Osteoblast (primary cell): ENCODE results near the gene MANEA. TPM values are rescaled to one million over a fixed set of nuclear protein-coding genes. Genes with fewer than 3 reads are reported as not detected.
A peak's percentile ranks its signal among the peaks of the same experiment; 100 is the strongest.

Experiments used
- DNase-seq: peaks from one replicate; pipeline ENCODE4 v3.0.0; 2011; ENCODE audit warnings: low spot score, mixed read lengths; ENCODE audit not compliant: insufficient read length; ENCODE audit errors: missing footprints
- H2AFZ ChIP-seq: 2 replicates; pipeline ENCODE4 v1.6.0; 2011; ENCODE audit warnings: mild to moderate bottlenecking, low read length
- H3K27ac ChIP-seq: 2 replicates; pipeline ENCODE4 v1.5.1; 2011; ENCODE audit warnings: mild to moderate bottlenecking, low read depth, low read length, moderate library complexity
- H3K27me3 ChIP-seq: 2 replicates; pipeline ENCODE4 v1.6.0; 2012; ENCODE audit warnings: mild to moderate bottlenecking, control low read depth, inconsistent platforms, low read length, moderate library complexity; ENCODE audit not compliant: insufficient read depth
- H3K36me3 ChIP-seq: 2 replicates; pipeline ENCODE4 v1.5.1; 2011; ENCODE audit warnings: mild to moderate bottlenecking, low read length, control low read depth, moderate library complexity; ENCODE audit not compliant: insufficient read depth
- H3K4me1 ChIP-seq: 2 replicates; pipeline ENCODE4 v1.5.1; 2011; ENCODE audit warnings: mild to moderate bottlenecking, low read length, control low read depth, moderate library complexity; ENCODE audit not compliant: insufficient read depth
- H3K4me2 ChIP-seq: 2 replicates; pipeline ENCODE4 v1.6.0; 2011; ENCODE audit warnings: mild to moderate bottlenecking, low read length; ENCODE audit not compliant: insufficient read depth
- H3K4me3 ChIP-seq: fragments of 200-600 bp; sonication (generic); 3 replicates; pipeline ENCODE4 v1.5.1; 2012; ENCODE audit warnings: mild to moderate bottlenecking, low read length, inconsistent platforms; ENCODE audit not compliant: insufficient read depth
- H3K79me2 ChIP-seq: 2 replicates; pipeline ENCODE4 v1.6.0; 2012; ENCODE audit warnings: mild to moderate bottlenecking, low read length, control low read depth, inconsistent platforms; ENCODE audit not compliant: insufficient read depth
- H3K9me3 ChIP-seq: 2 replicates; pipeline ENCODE4 v1.5.1; 2011; ENCODE audit warnings: low read depth, low read length, control low read depth
- H4K20me1 ChIP-seq: 2 replicates; pipeline ENCODE4 v1.6.0; 2012; ENCODE audit warnings: mild to moderate bottlenecking, low read length, control low read depth; ENCODE audit not compliant: insufficient read depth
- total RNA-seq: library from RNA; depleted of rRNA; stranded (reverse); fragments of >200 nt; gene quantifications from 2 replicates; pipeline ENCODE4 v1.2.3, GENCODE V29; 2012
- TF ChIP-seq, protein P1 (sequence below): IDR thresholded peaks from 2 replicates; pipeline ENCODE4 v1.5.1; 2011; ENCODE audit warnings: mild to moderate bottlenecking, low read depth, low read length, moderate library complexity; ENCODE audit errors: extremely low read depth

MANEA gene
- total RNA-seq, 1 donor, result 15.9 TPM

DNA sequence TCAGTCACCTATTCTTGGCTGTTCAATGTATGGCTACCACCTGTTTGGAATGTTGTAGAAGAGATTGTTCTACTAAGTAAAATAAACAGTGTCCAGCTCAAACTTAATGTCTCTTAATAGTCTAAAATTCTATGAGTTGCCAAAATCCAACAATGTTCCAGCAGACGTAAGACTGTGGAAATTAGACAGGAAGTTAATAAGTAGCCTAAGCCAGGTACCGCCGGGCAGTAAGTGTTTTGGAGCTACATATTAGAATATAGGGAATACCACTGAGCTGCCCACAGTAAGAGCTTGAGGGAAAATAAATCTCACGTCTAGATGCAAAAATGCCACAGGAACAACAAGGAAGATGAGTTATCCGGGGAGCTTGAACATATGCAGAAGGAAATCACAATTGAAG, 7.8 kb upstream of the MANEA start:
- DNase-seq, result no peak
- Histone ChIP-seq H3K4me1 (no peaks in the 10 kb centered on the region), H3K27me3 (no peaks in the 10 kb centered on the region), H3K9me3 (no peaks in the 10 kb centered on the region), H3K36me3 (no peaks in the 10 kb centered on the region), H3K27ac (no peak overlapping the region), H3K4me2 (no peak overlapping the region), H4K20me1 (no peaks in the 10 kb centered on the region), H3K79me2 (peaks cover 24% of the 10 kb centered on the region), H3K4me3 (no peak overlapping the region), H2AFZ (no peak overlapping the region)
- TF ChIP-seq, protein P1, sequence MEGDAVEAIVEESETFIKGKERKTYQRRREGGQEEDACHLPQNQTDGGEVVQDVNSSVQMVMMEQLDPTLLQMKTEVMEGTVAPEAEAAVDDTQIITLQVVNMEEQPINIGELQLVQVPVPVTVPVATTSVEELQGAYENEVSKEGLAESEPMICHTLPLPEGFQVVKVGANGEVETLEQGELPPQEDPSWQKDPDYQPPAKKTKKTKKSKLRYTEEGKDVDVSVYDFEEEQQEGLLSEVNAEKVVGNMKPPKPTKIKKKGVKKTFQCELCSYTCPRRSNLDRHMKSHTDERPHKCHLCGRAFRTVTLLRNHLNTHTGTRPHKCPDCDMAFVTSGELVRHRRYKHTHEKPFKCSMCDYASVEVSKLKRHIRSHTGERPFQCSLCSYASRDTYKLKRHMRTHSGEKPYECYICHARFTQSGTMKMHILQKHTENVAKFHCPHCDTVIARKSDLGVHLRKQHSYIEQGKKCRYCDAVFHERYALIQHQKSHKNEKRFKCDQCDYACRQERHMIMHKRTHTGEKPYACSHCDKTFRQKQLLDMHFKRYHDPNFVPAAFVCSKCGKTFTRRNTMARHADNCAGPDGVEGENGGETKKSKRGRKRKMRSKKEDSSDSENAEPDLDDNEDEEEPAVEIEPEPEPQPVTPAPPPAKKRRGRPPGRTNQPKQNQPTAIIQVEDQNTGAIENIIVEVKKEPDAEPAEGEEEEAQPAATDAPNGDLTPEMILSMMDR, result no peak

DNA sequence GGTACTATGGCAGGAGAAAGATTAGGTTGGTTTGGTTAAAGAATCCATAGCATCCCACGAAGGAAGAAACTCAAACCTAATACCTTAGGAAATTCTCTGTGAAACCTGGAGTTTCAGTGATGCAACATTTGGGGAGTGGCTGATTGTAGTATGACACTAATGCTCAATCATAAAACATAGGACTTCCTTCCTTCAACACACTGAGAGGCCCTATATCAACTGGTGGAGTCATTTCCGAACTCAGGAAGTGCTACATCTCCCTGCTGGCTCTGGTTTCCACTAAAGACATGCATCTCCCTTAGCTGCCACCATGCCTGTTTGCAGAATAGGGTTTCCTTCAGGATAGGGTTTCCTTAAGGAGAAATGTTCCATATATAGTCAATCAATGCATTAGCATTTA, 5.2 kb upstream of the MANEA start:
- no peaks in the 10 kb centered on the region for H3K36me3 ChIP-seq
- TF ChIP-seq, protein P1, result no peak

DNA sequence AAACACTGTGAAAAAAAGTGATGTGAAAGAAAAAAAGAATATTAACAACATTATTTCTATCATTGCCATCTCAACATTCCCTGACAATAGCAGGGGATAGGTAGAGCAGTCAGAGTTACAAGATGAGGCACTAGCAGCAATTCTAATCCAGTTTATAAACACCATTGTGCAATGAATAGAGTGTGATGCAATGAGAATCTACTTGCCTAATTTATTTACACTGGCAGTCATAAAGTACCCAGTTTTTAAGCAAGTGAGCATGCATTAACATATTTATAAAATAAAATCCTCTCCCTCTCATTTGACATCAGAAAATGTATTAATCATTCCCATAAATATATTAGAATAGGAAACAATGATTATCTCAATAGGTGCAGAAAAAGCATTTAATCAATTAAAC, 2.5 kb upstream of the MANEA start:
- DNase-seq, result peak; percentile 44
- TF ChIP-seq, protein P1, result no peak
- Histone ChIP-seq H3K27me3 (no peaks in the 10 kb centered on the region), H3K9me3 (no peaks in the 10 kb centered on the region), H3K79me2 (peaks cover 53% of the 10 kb centered on the region), H3K4me1 (peaks cover 11% of the 10 kb centered on the region), H3K4me3 (no peak overlapping the region), H3K4me2 (peak overlapping the region; percentile 21), H3K27ac (no peak overlapping the region), H4K20me1 (no peaks in the 10 kb centered on the region), H2AFZ (no peak overlapping the region), H3K36me3 (no peaks in the 10 kb centered on the region)

More for the DNA sequence above, 5.2 kb upstream of the MANEA start:
- no peak overlapping the region for H3K4me3 ChIP-seq
- no peak overlapping the region for H3K27ac ChIP-seq
- no peaks in the 10 kb centered on the region for H3K9me3 ChIP-seq
- no peaks in the 10 kb centered on the region for H4K20me1 ChIP-seq
- peaks cover 4% of the 10 kb centered on the region for H3K4me1 ChIP-seq
- H3K4me2 ChIP-seq, result no peak overlapping the region
- H2AFZ ChIP-seq, result no peak overlapping the region
- H3K79me2 ChIP-seq, result peaks cover 37% of the 10 kb centered on the region
- no peak for DNase-seq
- no peaks in the 10 kb centered on the region for H3K27me3 ChIP-seq

DNA sequence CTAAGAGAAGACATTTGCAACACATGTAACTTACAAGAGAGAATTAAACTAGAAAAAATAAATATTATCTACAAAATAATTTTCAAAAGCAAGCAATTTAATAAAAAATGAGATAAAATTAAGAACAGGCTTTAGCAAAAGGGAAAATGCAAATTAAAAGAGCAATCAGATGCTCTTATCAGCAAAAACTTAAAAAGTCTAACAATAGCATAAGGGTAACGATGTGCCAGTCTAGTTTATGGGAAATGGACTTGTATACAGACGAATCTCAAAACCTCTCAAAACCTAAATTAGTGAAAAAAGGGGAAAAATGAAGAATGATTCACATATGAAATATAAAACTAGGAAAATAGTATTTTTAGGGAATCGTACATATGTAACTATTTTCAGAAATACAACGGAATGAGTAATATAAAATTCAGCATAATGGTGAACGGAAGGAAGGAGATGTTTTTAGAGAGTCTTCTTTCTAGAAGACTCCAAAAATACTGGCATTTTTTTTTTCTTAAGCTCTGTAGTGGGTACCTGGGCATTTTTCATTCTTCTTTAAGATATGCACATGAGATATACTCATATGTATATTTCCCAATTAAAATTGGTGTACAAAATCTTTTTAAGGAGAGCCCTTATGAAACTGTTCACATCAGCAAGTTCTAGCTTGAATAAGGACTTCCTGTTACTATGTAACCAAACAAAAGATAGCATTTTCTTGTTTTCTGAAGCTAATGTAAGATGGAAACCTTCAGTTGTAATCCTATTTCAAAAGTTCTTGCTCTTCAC, 927 bp upstream of the MANEA start:
- Histone ChIP-seq H3K4me3 (peak overlapping the region; percentile 92), H3K27ac (peak overlapping the region; percentile 68), H3K79me2 (peaks cover 49% of the 10 kb centered on the region), H3K4me2 (peak overlapping the region; percentile 95), H4K20me1 (no peaks in the 10 kb centered on the region), H3K27me3 (no peaks in the 10 kb centered on the region), H2AFZ (peak overlapping the region; percentile 89), H3K4me1 (peaks cover 11% of the 10 kb centered on the region), H3K9me3 (no peaks in the 10 kb centered on the region), H3K36me3 (no peaks in the 10 kb centered on the region)
- TF ChIP-seq, protein P1, result no peak
- DNase-seq, result no peak
